Measurements from ENCODE around the gene TINAG. TPM values are rescaled to one million over a fixed set of nuclear protein-coding genes. Genes with fewer than 3 reads are reported as not detected.

Gene TINAG
- total RNA-seq, 2 experiments from 2014 or later, result not detected

- Mint-ChIP-seq H3K27me3 (no peaks in the 10 kb centered on the region), H3K4me3 (no peak overlapping the region), H3K27ac (no peak overlapping the region), H3K4me1 (ENCODE audit: low read depth) (no peaks in the 10 kb centered on the region), H3K36me3 (ENCODE audit: low read depth) (no peaks in the 10 kb centered on the region), H3K9me3 (peaks cover 1% of the 10 kb centered on the region)
- DNase-seq (no peak), ATAC-seq (no peak)
- intact Hi-C loops (cut with micrococcal nuclease), result no loop called here
- CTCF ChIA-PET, result no interaction called here
- POLR2A ChIA-PET, result no interaction called here
- TF ChIP-seq, protein P1, sequence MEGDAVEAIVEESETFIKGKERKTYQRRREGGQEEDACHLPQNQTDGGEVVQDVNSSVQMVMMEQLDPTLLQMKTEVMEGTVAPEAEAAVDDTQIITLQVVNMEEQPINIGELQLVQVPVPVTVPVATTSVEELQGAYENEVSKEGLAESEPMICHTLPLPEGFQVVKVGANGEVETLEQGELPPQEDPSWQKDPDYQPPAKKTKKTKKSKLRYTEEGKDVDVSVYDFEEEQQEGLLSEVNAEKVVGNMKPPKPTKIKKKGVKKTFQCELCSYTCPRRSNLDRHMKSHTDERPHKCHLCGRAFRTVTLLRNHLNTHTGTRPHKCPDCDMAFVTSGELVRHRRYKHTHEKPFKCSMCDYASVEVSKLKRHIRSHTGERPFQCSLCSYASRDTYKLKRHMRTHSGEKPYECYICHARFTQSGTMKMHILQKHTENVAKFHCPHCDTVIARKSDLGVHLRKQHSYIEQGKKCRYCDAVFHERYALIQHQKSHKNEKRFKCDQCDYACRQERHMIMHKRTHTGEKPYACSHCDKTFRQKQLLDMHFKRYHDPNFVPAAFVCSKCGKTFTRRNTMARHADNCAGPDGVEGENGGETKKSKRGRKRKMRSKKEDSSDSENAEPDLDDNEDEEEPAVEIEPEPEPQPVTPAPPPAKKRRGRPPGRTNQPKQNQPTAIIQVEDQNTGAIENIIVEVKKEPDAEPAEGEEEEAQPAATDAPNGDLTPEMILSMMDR (IDR thresholded peaks at IDR 0.05), result no peak
Measured at GRCh38 chr6:54357141-54357540, 48.9 kb downstream of the TINAG start.

DNA sequence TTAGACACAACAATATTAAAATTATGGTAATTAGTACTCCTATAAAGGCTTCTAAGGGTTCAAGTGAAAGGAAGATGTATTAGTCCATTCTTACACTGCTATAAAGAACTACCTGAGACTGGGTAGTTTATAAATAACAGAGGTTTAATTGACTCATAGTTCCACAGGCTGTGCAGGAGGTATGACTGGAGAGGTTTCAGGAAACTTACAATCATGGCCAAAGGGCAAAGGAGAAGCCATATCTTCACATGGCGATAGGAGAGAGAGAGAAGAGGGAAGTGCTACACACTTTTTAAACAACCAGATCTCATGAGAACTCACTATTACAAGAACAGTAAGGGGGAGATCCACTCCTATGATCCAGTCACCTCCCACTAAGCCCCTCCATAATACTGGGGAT is 52.9 kb downstream of the TINAG start:
- ChIA-PET POLR2A (no interaction called here), CTCF (no interaction called here)
- Mint-ChIP-seq H3K27me3 (no peaks in the 10 kb centered on the region), H3K27ac (no peak overlapping the region), H3K36me3 (ENCODE audit: low read depth) (no peaks in the 10 kb centered on the region), H3K4me1 (ENCODE audit: low read depth) (no peaks in the 10 kb centered on the region), H3K4me3 (no peak overlapping the region), H3K9me3 (peaks cover 1% of the 10 kb centered on the region)
- TF ChIP-seq, protein P1 (IDR thresholded peaks at IDR 0.05), result no peak
- intact Hi-C loops (cut with micrococcal nuclease), result no loop called here
- ATAC-seq (no peak), DNase-seq (no peak)

- H3K4me3 Mint-ChIP-seq, result no peak overlapping the region
- POLR2A ChIA-PET, result no interaction called here
- TF ChIP-seq, protein P1 (IDR thresholded peaks at IDR 0.05), result no peak
- H3K27ac Mint-ChIP-seq, result no peak overlapping the region
- H3K27me3 Mint-ChIP-seq, result no peaks in the 10 kb centered on the region
- DNase-seq, result no peak
- H3K9me3 Mint-ChIP-seq, result peaks cover 1% of the 10 kb centered on the region
- ATAC-seq, result no peak
- H3K4me1 Mint-ChIP-seq (ENCODE audit: low read depth), result no peaks in the 10 kb centered on the region
- CTCF ChIA-PET, result no interaction called here
- intact Hi-C loops (cut with micrococcal nuclease), result no loop called here
- no peaks in the 10 kb centered on the region for H3K36me3 Mint-ChIP-seq (ENCODE audit: low read depth)
Measured at GRCh38 chr6:54361734-54362133, 53.5 kb downstream of the TINAG start.

GRCh38 chr6:54366667-54367327 is 58.6 kb downstream of the TINAG start:
- no peaks in the 10 kb centered on the region for H3K27me3 Mint-ChIP-seq
- intact Hi-C loops (cut with micrococcal nuclease), result no loop called here
- peaks cover 1% of the 10 kb centered on the region for H3K9me3 Mint-ChIP-seq
- no peak overlapping the region for H3K4me3 Mint-ChIP-seq
- ChIA-PET CTCF (no interaction called here), POLR2A (no interaction called here)
- DNase-seq (no peak), ATAC-seq (no peak)
- H3K4me1 Mint-ChIP-seq (ENCODE audit: low read depth), result no peaks in the 10 kb centered on the region
- no peak overlapping the region for H3K27ac Mint-ChIP-seq
- TF ChIP-seq, protein P1 (IDR thresholded peaks at IDR 0.05), result no peak
- no peaks in the 10 kb centered on the region for H3K36me3 Mint-ChIP-seq (ENCODE audit: low read depth)

DNA sequence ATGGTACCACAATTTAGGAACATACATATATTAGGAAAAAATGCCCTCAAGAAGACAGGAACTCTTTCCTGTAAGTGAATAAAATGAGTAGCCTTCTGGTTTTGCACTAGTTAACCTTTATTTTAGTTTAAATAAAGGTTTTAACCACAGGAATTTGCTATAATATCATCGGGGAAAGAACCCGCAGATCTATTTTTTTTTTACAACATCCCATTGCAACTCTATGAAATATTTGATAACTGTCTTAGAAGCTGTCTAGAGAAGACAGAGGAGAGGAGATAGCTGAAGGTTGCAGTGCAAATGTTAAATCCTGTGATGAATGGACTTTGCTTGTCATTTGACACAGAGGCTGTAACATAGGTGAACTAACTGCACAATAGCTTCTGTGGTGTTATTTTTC is 69.5 kb downstream of the TINAG start:
- Mint-ChIP-seq H3K27me3 (no peaks in the 10 kb centered on the region), H3K27ac (no peak overlapping the region), H3K4me3 (no peak overlapping the region), H3K9me3 (peaks cover 1% of the 10 kb centered on the region), H3K4me1 (ENCODE audit: low read depth) (no peaks in the 10 kb centered on the region), H3K36me3 (ENCODE audit: low read depth) (no peaks in the 10 kb centered on the region)
- POLR2A ChIA-PET, result no interaction called here
- DNase-seq, result no peak
- intact Hi-C loops (cut with micrococcal nuclease), result no loop called here
- ATAC-seq, result no peak
- TF ChIP-seq, protein P1 (IDR thresholded peaks at IDR 0.05), result no peak
- CTCF ChIA-PET, result no interaction called here

Data from activated CD8-positive, alpha-beta T cell treated with anti-CD3 and anti-CD28 coated beads for 36 hours (primary cell).